CD14-positive monocyte (primary cell): ENCODE measurements around the gene LSS. TPM values are rescaled to one million over a fixed set of nuclear protein-coding genes. Genes with fewer than 3 reads are reported as not detected.

ENCODE experiments used
- DNase-seq, 3 donors: peaks; one replicate each; pipeline ENCODE4 v3.0.0-alpha.2; 2011 to 2022
- H2AFZ ChIP-seq: 2 replicates; pipeline ENCODE4 v1.6.0; 2012; ENCODE audit warnings: mild to moderate bottlenecking, low read depth, low read length, inconsistent platforms; ENCODE audit not compliant: insufficient read depth, poor library complexity, severe bottlenecking
- H3K27ac ChIP-seq, 2 donors: 1 replicate in 1 of 2; 2 replicates in 1 of 2; pipeline ENCODE4 v1.5.1; 2012 to 2013; ENCODE audit warnings: low read length in 2 of 2, control low read depth in 1 of 2, inconsistent platforms in 1 of 2, low read depth in 1 of 2, mild to moderate bottlenecking in 1 of 2
- H3K27me3 ChIP-seq, 2 donors: one replicate each; pipeline versions ENCODE4 v1.6.0 to v1.6.1; 2011 to 2013; ENCODE audit warnings: low read length in 2 of 2; ENCODE audit not compliant: control insufficient read depth in 2 of 2, insufficient read depth in 2 of 2
- H3K36me3 ChIP-seq, 2 donors: replicated peaks in 1 of 2; 1 replicate in 1 of 2; 2 replicates in 1 of 2; pipeline versions ENCODE4 v1.5.1 to v1.6.1; 2012 to 2013; ENCODE audit warnings: low read length in 2 of 2, control low read depth in 1 of 2, inconsistent platforms in 1 of 2, mild to moderate bottlenecking in 1 of 2; ENCODE audit not compliant: insufficient read depth in 2 of 2, control insufficient read depth in 1 of 2
- H3K4me1 ChIP-seq, 2 donors: 1 replicate in 1 of 2; 2 replicates in 1 of 2; pipeline versions ENCODE4 v1.5.1 to v1.6.1; 2012 to 2013; ENCODE audit warnings: low read length in 2 of 2, control low read depth in 1 of 2, inconsistent platforms in 1 of 2, mild to moderate bottlenecking in 1 of 2, moderate library complexity in 1 of 2; ENCODE audit not compliant: insufficient read depth in 2 of 2, control insufficient read depth in 1 of 2
- H3K4me2 ChIP-seq: replicated peaks from 2 replicates; pipeline ENCODE3; 2012; ENCODE audit warnings: low read length, moderate library complexity, mild to moderate bottlenecking; ENCODE audit not compliant: poor library complexity, severe bottlenecking; ENCODE audit errors: extremely low read depth
- H3K4me3 ChIP-seq, 3 experiments: fragments of 200-600 bp in 1 of 3; sonication (generic) in 1 of 3; replicated peaks in 1 of 3; 1 replicate in 2 of 3; 2 replicates in 1 of 3; pipeline ENCODE4 v1.5.1; 2011 to 2013; ENCODE audit warnings: low read length in 3 of 3, mild to moderate bottlenecking in 3 of 3, control low read depth in 2 of 3, low read depth in 2 of 3, inconsistent platforms in 1 of 3, moderate library complexity in 1 of 3
- H3K79me2 ChIP-seq: 2 replicates; pipeline ENCODE4 v1.6.0; 2012; ENCODE audit warnings: mild to moderate bottlenecking, control low read depth, inconsistent platforms, low read length, moderate library complexity; ENCODE audit not compliant: insufficient read depth
- H3K9ac ChIP-seq: 2 replicates; pipeline ENCODE4 v1.6.0; 2017; ENCODE audit warnings: low read length, mild to moderate bottlenecking; ENCODE audit not compliant: insufficient read depth, poor library complexity, severe bottlenecking
- H3K9me3 ChIP-seq, 2 donors: replicated peaks in 1 of 2; 1 replicate in 1 of 2; 2 replicates in 1 of 2; pipeline versions ENCODE4 v1.5.1 to v1.6.1; 2012 to 2013; ENCODE audit warnings: low read length in 2 of 2, control low read depth in 1 of 2; ENCODE audit not compliant: control insufficient read depth in 1 of 2, insufficient read depth in 1 of 2
- H4K20me1 ChIP-seq: 2 replicates; pipeline ENCODE4 v1.6.0; 2012; ENCODE audit warnings: mild to moderate bottlenecking, low read length, control low read depth, moderate library complexity; ENCODE audit not compliant: insufficient read depth
- H3K27ac Mint-ChIP-seq, 7 donors: one replicate each; pipeline ENCODE4 v1.8.0; 2020; ENCODE audit warnings: mild to moderate bottlenecking in 7 of 7, mixed read lengths in 7 of 7, moderate library complexity in 6 of 7, inconsistent platforms in 2 of 7
- H3K27me3 Mint-ChIP-seq, 3 donors: one replicate each; pipeline ENCODE4 v1.8.0; 2021 to 2022; ENCODE audit warnings: low read depth in 3 of 3, mild to moderate bottlenecking in 3 of 3, mixed read lengths in 3 of 3, moderate library complexity in 3 of 3, inconsistent platforms in 1 of 3
- H3K36me3 Mint-ChIP-seq, 2 donors: one replicate each; pipeline ENCODE4 v1.8.0; 2020; ENCODE audit warnings: mixed read lengths in 2 of 2, inconsistent platforms in 1 of 2, mild to moderate bottlenecking in 1 of 2
- H3K4me1 Mint-ChIP-seq: one replicate; pipeline ENCODE4 v1.8.0; 2020; ENCODE audit warnings: mild to moderate bottlenecking, mixed read lengths
- H3K4me3 Mint-ChIP-seq, 2 donors: one replicate each; pipeline ENCODE4 v1.8.0; 2020; ENCODE audit warnings: mild to moderate bottlenecking in 2 of 2, mixed read lengths in 2 of 2, moderate library complexity in 1 of 2
- H3K9me3 Mint-ChIP-seq, 7 donors: one replicate each; pipeline ENCODE4 v1.8.0; 2020 to 2022; ENCODE audit warnings: mixed read lengths in 7 of 7, mild to moderate bottlenecking in 6 of 7, moderate library complexity in 6 of 7, inconsistent platforms in 2 of 7
- CTCF ChIP-seq: fragments of 200-600 bp; IDR thresholded peaks from one replicate; pipeline ENCODE4 v1.8.0; 2022; ENCODE audit warnings: antibody characterized with exemption, mild to moderate bottlenecking
- WGBS: methylation state at CpG from one replicate; pipeline ENCODE4 v1.1.5; 2013; ENCODE audit warnings: missing lambda C conversion rate; ENCODE audit not compliant: insufficient coverage; 5-methylcytosine and 5-hydroxymethylcytosine counted together
- intact Hi-C, 2 donors: fragments of 100-400 bp; cut with micrococcal nuclease; formaldehyde crosslinking; loops; one replicate each; pipeline versions ENCODE4 v1.15.0 to v1.15.1; 2023
- polyA plus RNA-seq, 3 donors: library from polyadenylated mRNA; depleted of rRNA in 1 of 3; unstranded in 2 of 3; stranded (reverse) in 1 of 3; fragments of 300-500 nt in 2 of 3; fragments of >200 nt in 1 of 3; fragmentation: Illumina TruSeq in 2 of 3; gene quantifications; 1 replicate in 2 of 3; 2 replicates in 1 of 3; pipeline ENCODE4 v1.2.3, GENCODE V29; 2012 to 2021

The LSS gene
- polyA plus RNA-seq, 3 donors = 4.1 to 20.0 (median 4.9) TPM

GRCh38 chr21:46165098-46165497, 63.5 kb downstream of the LSS start:
- TF ChIP-seq CTCF = no peak
- peaks cover 1 to 12% (median 4%) of the 10 kb centered on the region in 7 donors for H3K9me3 Mint-ChIP-seq
- no peaks in the 10 kb centered on the region for H3K4me1 ChIP-seq
- H3K79me2 ChIP-seq = no peaks in the 10 kb centered on the region
- H2AFZ ChIP-seq = no peak overlapping the region
- peaks cover 0 to 6% (median 2%) of the 10 kb centered on the region in 3 donors for H3K27me3 Mint-ChIP-seq
- H3K27ac ChIP-seq = no peak overlapping the region
- H3K4me2 ChIP-seq = no peak overlapping the region
- no peak overlapping the region for H3K9ac ChIP-seq
- H3K9me3 ChIP-seq = peaks cover 0 to 12% of the 10 kb centered on the region in 2 donors
- intact Hi-C loops = no loop called here
- H3K27me3 ChIP-seq = no peaks in the 10 kb centered on the region
- H3K36me3 ChIP-seq = no peaks in the 10 kb centered on the region
- H3K4me3 Mint-ChIP-seq = no peak overlapping the region
- no peak for DNase-seq
- no peak overlapping the region for H3K27ac Mint-ChIP-seq
- H3K4me1 Mint-ChIP-seq = no peaks in the 10 kb centered on the region
- H3K36me3 Mint-ChIP-seq = peaks cover 0 to 3% of the 10 kb centered on the region in 2 donors
- H3K4me3 ChIP-seq = no peak overlapping the region
- H4K20me1 ChIP-seq = no peaks in the 10 kb centered on the region

GRCh38 chr21:46163380-46163779, 65.2 kb downstream of the LSS start:
- Mint-ChIP-seq H3K9me3 (peaks cover 1 to 12% (median 4%) of the 10 kb centered on the region in 7 donors), H3K27ac (no peak overlapping the region), H3K36me3 (peaks cover 0 to 3% of the 10 kb centered on the region in 2 donors), H3K4me3 (no peak overlapping the region), H3K4me1 (no peaks in the 10 kb centered on the region), H3K27me3 (peaks cover 0 to 6% (median 2%) of the 10 kb centered on the region in 3 donors)
- Histone ChIP-seq H3K36me3 (no peaks in the 10 kb centered on the region), H2AFZ (no peak overlapping the region), H3K4me1 (no peaks in the 10 kb centered on the region), H3K27me3 (no peaks in the 10 kb centered on the region), H3K9me3 (peaks cover 0 to 12% of the 10 kb centered on the region in 2 donors), H4K20me1 (no peaks in the 10 kb centered on the region), H3K4me2 (no peak overlapping the region), H3K4me3 (no peak overlapping the region), H3K79me2 (no peaks in the 10 kb centered on the region), H3K9ac (no peak overlapping the region), H3K27ac (no peak overlapping the region)
- WGBS = no CpG with 5 or more reads among the region's 4 CpGs
- intact Hi-C loops = no loop called here
- no peak for TF ChIP-seq CTCF
- DNase-seq = no peak
